Osteocyte (in vitro differentiated cells): ENCODE data around the gene GALNTL6. TPM values are rescaled to one million over a fixed set of nuclear protein-coding genes. Genes with fewer than 3 reads are reported as not detected.

Source experiments
- DNase-seq: peaks from one replicate; pipeline ENCODE4 v3.0.0; 2021; ENCODE audit warnings: mixed read lengths; ENCODE audit not compliant: unreplicated experiment; ENCODE audit errors: extremely low spot score
- H3K27ac Mint-ChIP-seq: one replicate; pipeline ENCODE4 v1.8.0; 2021; ENCODE audit warnings: mild to moderate bottlenecking, mixed read lengths; ENCODE audit not compliant: unreplicated experiment
- H3K27me3 Mint-ChIP-seq: one replicate; pipeline ENCODE4 v1.8.0; 2021; ENCODE audit warnings: mixed read lengths; ENCODE audit not compliant: unreplicated experiment
- H3K36me3 Mint-ChIP-seq: one replicate; pipeline ENCODE4 v1.8.0; 2021; ENCODE audit warnings: mixed read lengths; ENCODE audit not compliant: unreplicated experiment
- H3K4me1 Mint-ChIP-seq: one replicate; pipeline ENCODE4 v1.8.0; 2021; ENCODE audit warnings: mixed read lengths; ENCODE audit not compliant: unreplicated experiment
- H3K4me3 Mint-ChIP-seq: one replicate; pipeline ENCODE4 v1.8.0; 2021; ENCODE audit warnings: mild to moderate bottlenecking, moderate library complexity, mixed read lengths; ENCODE audit not compliant: unreplicated experiment
- H3K9me3 Mint-ChIP-seq: one replicate; pipeline ENCODE4 v1.8.0; 2021; ENCODE audit warnings: mixed read lengths; ENCODE audit not compliant: unreplicated experiment
- total RNA-seq: library from RNA; stranded (reverse); gene quantifications from 2 replicates; pipeline ENCODE4 v1.2.1, GENCODE V29; 2021
- TF ChIP-seq, protein P1 (sequence below): fragments of 200-600 bp; sonication (generic); IDR thresholded peaks from 2 replicates; pipeline ENCODE4 v1.5.0; 2021; ENCODE audit warnings: antibody characterized with exemption, mild to moderate bottlenecking, moderate library complexity

The GALNTL6 gene
- total RNA-seq, 1 donor from 2014 or later, result not detected

DNA sequence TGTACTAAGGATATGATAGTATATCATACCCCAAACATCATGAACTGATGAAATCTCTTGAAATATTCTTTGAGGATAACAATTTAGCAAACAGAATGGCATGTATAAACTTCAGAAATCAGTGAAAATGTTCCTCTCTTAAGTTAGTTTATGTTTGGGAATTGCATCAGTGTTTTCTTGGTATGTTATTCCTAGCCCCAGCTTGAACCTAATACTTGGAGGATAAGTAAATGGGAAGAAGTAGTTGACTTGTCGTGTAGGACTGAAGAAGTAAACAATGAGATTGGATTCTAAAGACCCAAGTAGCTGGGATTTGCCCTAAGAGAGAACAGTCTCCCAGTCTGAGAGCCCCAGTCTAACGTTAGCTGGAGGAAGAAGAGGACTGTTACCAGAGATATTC is 355.7 kb downstream of the GALNTL6 start:
- Mint-ChIP-seq H3K27ac (no peak overlapping the region), H3K9me3 (no peaks in the 10 kb centered on the region), H3K4me1 (no peaks in the 10 kb centered on the region), H3K27me3 (no peaks in the 10 kb centered on the region), H3K4me3 (no peak overlapping the region), H3K36me3 (no peaks in the 10 kb centered on the region)
- TF ChIP-seq, protein P1, sequence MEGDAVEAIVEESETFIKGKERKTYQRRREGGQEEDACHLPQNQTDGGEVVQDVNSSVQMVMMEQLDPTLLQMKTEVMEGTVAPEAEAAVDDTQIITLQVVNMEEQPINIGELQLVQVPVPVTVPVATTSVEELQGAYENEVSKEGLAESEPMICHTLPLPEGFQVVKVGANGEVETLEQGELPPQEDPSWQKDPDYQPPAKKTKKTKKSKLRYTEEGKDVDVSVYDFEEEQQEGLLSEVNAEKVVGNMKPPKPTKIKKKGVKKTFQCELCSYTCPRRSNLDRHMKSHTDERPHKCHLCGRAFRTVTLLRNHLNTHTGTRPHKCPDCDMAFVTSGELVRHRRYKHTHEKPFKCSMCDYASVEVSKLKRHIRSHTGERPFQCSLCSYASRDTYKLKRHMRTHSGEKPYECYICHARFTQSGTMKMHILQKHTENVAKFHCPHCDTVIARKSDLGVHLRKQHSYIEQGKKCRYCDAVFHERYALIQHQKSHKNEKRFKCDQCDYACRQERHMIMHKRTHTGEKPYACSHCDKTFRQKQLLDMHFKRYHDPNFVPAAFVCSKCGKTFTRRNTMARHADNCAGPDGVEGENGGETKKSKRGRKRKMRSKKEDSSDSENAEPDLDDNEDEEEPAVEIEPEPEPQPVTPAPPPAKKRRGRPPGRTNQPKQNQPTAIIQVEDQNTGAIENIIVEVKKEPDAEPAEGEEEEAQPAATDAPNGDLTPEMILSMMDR, result no peak
- no peak for DNase-seq

DNA sequence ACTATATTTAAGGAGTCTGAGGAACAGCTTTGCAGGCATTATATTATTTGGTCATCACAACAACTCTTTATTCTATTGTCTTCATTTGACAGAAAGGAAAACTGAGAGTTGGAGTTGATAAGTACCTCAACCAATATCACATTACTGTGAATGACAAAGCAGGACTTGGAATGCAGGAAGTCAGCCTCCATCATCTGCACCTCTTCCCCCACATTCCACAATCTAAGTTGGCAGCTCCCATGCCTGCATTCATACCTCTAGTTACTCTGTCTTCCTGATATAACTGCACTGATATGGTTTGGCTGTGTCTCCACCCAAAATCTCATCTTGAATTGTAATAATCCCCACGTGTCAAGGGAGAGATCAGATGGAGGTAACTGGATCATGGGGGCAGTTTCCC is 356.7 kb downstream of the GALNTL6 start:
- H3K4me1 Mint-ChIP-seq, result no peaks in the 10 kb centered on the region
- H3K36me3 Mint-ChIP-seq, result no peaks in the 10 kb centered on the region
- H3K27ac Mint-ChIP-seq, result no peak overlapping the region
- TF ChIP-seq, protein P1, result no peak
- H3K4me3 Mint-ChIP-seq, result no peak overlapping the region
- no peaks in the 10 kb centered on the region for H3K27me3 Mint-ChIP-seq
- H3K9me3 Mint-ChIP-seq, result no peaks in the 10 kb centered on the region
- no peak for DNase-seq

DNA sequence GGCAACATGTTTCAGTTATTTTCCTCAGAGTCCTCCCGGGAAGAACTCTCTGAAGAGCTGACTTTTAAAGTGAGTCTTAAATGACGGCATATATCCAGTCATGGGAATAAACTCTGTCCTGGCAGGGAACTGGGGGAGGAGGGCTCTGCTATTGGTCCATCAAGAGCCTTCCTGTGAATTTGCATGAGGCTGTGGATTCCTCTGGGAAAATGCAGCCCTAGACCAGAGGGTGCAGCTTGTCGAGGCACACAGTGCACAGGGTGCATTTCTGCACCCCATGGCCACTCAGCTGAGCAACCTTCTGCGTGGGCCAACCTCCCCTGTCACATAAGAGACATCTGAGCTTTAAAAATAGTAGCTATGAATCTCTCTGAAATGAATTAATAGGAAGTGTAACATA is 360.0 kb downstream of the GALNTL6 start:
- DNase-seq, result no peak
- Mint-ChIP-seq H3K27me3 (no peaks in the 10 kb centered on the region), H3K36me3 (no peaks in the 10 kb centered on the region), H3K4me3 (no peak overlapping the region), H3K9me3 (no peaks in the 10 kb centered on the region), H3K4me1 (no peaks in the 10 kb centered on the region), H3K27ac (no peak overlapping the region)
- TF ChIP-seq, protein P1, result no peak

DNA sequence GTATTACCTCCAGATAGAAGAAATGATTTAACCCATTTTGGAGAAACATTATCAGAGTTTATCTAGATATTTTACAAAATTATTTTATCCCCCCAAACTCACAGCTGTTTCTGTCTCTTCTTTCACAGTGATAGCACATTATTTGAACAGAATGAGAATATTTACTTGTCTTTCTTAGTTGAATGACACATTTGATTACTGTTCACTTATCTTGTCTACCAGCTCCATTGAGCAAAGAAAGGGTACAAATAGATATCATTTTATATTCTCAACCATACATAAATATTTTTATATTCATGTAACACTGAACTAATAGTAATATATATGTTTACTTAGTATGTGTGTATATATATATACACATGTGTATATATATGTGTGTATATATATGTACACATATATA is 364.2 kb downstream of the GALNTL6 start:
- H3K27ac Mint-ChIP-seq, result no peak overlapping the region
- TF ChIP-seq, protein P1, result no peak
- no peaks in the 10 kb centered on the region for H3K4me1 Mint-ChIP-seq
- H3K9me3 Mint-ChIP-seq, result peaks cover 6% of the 10 kb centered on the region
- no peaks in the 10 kb centered on the region for H3K36me3 Mint-ChIP-seq
- no peak for DNase-seq
- H3K27me3 Mint-ChIP-seq, result no peaks in the 10 kb centered on the region
- H3K4me3 Mint-ChIP-seq, result no peak overlapping the region

DNA sequence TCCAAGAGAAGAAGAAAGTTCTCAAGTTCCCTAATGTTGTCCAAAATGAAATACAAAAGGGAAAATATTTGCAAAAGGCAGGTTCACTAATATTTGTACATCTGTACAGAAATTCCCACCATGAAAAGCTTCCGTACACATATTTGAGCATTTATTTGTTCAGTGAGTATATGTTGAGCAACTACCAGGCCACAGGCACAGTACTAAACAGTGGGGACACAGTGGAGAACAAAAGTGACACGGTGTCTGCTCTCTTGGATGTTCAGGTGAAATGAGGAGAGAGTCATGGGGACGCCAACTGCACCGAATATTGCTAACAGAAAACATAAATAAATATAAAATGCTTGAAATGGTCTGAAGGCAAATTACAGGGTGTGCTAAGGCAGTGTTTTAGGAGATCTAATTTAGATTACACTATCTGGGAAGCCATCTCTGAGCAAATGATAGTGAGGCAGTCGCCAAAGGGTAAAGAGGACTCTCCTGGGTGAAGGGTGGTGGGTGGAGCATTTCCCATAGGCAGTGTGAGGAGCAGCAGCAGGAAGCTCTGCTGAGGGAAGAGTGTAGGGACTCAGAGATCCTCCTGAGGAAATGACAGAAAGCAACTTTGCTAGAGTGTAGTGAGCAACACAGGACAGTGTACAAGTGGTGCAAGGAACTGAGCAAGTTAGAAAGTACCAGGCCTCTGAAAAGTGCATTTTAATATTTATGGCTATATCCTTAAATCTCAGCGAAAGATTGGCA is 375.2 kb downstream of the GALNTL6 start:
- no peaks in the 10 kb centered on the region for H3K27me3 Mint-ChIP-seq
- H3K9me3 Mint-ChIP-seq, result no peaks in the 10 kb centered on the region
- no peaks in the 10 kb centered on the region for H3K36me3 Mint-ChIP-seq
- TF ChIP-seq, protein P1, result no peak
- no peak for DNase-seq
- no peak overlapping the region for H3K4me3 Mint-ChIP-seq
- H3K4me1 Mint-ChIP-seq, result no peaks in the 10 kb centered on the region
- H3K27ac Mint-ChIP-seq, result no peak overlapping the region
